Trophoblast cell (in vitro differentiated cells and primary cell): Measurements from ENCODE around the gene PALM2AKAP2.

Experiments used
- DNase-seq, 2 donors: peaks; one replicate each; pipeline ENCODE4 v3.0.0-alpha.2; 2016
- H2AFZ ChIP-seq: 2 replicates; pipeline ENCODE4 v1.6.1; 2013; ENCODE audit warnings: low read length, moderate library complexity, mild to moderate bottlenecking; ENCODE audit not compliant: insufficient read depth, poor library complexity
- H2AK5ac ChIP-seq: 2 replicates; pipeline ENCODE4 v1.6.1; 2013; ENCODE audit warnings: mild to moderate bottlenecking, low read length
- H2BK120ac ChIP-seq: 2 replicates; pipeline ENCODE4 v1.6.1; 2013; ENCODE audit warnings: low read length, mild to moderate bottlenecking, moderate library complexity; ENCODE audit not compliant: insufficient read depth, poor library complexity
- H2BK12ac ChIP-seq: 2 replicates; pipeline ENCODE4 v1.6.1; 2013; ENCODE audit warnings: mild to moderate bottlenecking, low read length, moderate library complexity
- H2BK5ac ChIP-seq: 2 replicates; pipeline ENCODE4 v1.6.1; 2013; ENCODE audit warnings: low read length, low read depth, moderate library complexity, mild to moderate bottlenecking; ENCODE audit not compliant: poor library complexity
- H3K14ac ChIP-seq: 2 replicates; pipeline ENCODE4 v1.6.1; 2013; ENCODE audit warnings: mild to moderate bottlenecking, low read length
- H3K18ac ChIP-seq: 2 replicates; pipeline ENCODE4 v1.6.1; 2013; ENCODE audit warnings: mild to moderate bottlenecking, low read length
- H3K23ac ChIP-seq: 2 replicates; pipeline ENCODE4 v1.6.1; 2013; ENCODE audit warnings: low read length
- H3K27ac ChIP-seq: 2 replicates; pipeline ENCODE4 v1.5.1; 2013; ENCODE audit warnings: low read depth, mild to moderate bottlenecking, inconsistent platforms, low read length, moderate library complexity
- H3K27me3 ChIP-seq: 2 replicates; pipeline ENCODE4 v1.6.1; 2013; ENCODE audit warnings: inconsistent platforms, mild to moderate bottlenecking, low read length, moderate library complexity; ENCODE audit not compliant: insufficient read depth
- H3K36me3 ChIP-seq, 2 experiments: 1 replicate in 1 of 2; 2 replicates in 1 of 2; pipeline ENCODE4 v1.6.1; 2013; ENCODE audit warnings: low read length in 2 of 2, mild to moderate bottlenecking in 2 of 2, moderate library complexity in 1 of 2; ENCODE audit not compliant: insufficient read depth in 2 of 2, control insufficient read depth in 1 of 2
- H3K4ac ChIP-seq: 2 replicates; pipeline ENCODE4 v1.6.1; 2013; ENCODE audit warnings: low read depth, mild to moderate bottlenecking, low read length, moderate library complexity
- H3K4me1 ChIP-seq, 2 experiments: 1 replicate in 1 of 2; 2 replicates in 1 of 2; pipeline ENCODE4 v1.6.1; 2013; ENCODE audit warnings: low read length in 2 of 2, mild to moderate bottlenecking in 2 of 2, moderate library complexity in 1 of 2; ENCODE audit not compliant: insufficient read depth in 2 of 2, control insufficient read depth in 1 of 2
- H3K4me2 ChIP-seq: 2 replicates; pipeline ENCODE4 v1.6.1; 2013; ENCODE audit warnings: inconsistent platforms, mild to moderate bottlenecking, low read length, moderate library complexity
- H3K4me3 ChIP-seq: 2 replicates; pipeline ENCODE4 v1.5.1; 2013; ENCODE audit warnings: mild to moderate bottlenecking, low read depth, low read length, inconsistent platforms
- H3K79me1 ChIP-seq: one replicate; pipeline ENCODE4 v1.6.1; 2013; ENCODE audit warnings: low read length
- H3K79me2 ChIP-seq: 2 replicates; pipeline ENCODE4 v1.6.1; 2013; ENCODE audit warnings: low read length, mild to moderate bottlenecking; ENCODE audit not compliant: control insufficient read depth, insufficient read depth, poor library complexity
- H3K9ac ChIP-seq: 2 replicates; pipeline ENCODE4 v1.6.1; 2013; ENCODE audit warnings: mild to moderate bottlenecking, low read length
- H3K9me3 ChIP-seq: 2 replicates; pipeline ENCODE4 v1.6.1; 2013; ENCODE audit warnings: low read depth, mild to moderate bottlenecking, control low read depth, inconsistent platforms, low read length; ENCODE audit not compliant: insufficient read depth
- H4K12ac ChIP-seq: 2 replicates; pipeline ENCODE4 v1.6.1; 2013; ENCODE audit warnings: low read depth, mild to moderate bottlenecking, low read length, moderate library complexity
- H4K8ac ChIP-seq: 2 replicates; pipeline ENCODE4 v1.6.1; 2013; ENCODE audit warnings: low read depth, mild to moderate bottlenecking, low read length, moderate library complexity
- H4K91ac ChIP-seq: one replicate; pipeline ENCODE4 v1.6.1; 2013; ENCODE audit warnings: low read depth, mild to moderate bottlenecking, low read length, moderate library complexity
- WGBS: extraction: QIAGEN DNeasy Blood & Tissue Kit; methylation state at CpG from one replicate; pipeline ENCODE4 v1.1.7; 2013; ENCODE audit warnings: missing lambda C conversion rate; ENCODE audit not compliant: insufficient read length, insufficient coverage; ENCODE audit errors: extremely low coverage; 5-methylcytosine and 5-hydroxymethylcytosine counted together

PALM2AKAP2 gene

GRCh38 chr9:109805050-109805449 lies 25.1 kb downstream of the PALM2AKAP2 start:
- WGBS, result no CpG with 5 or more reads among the region's 2 CpGs
- Histone ChIP-seq H3K23ac (no peak overlapping the region), H2BK12ac (no peak overlapping the region), H3K4ac (no peak overlapping the region), H3K9me3 (no peaks in the 10 kb centered on the region), H2AK5ac (no peak overlapping the region), H3K36me3 (no peaks in the 10 kb centered on the region), H4K91ac (no peak overlapping the region), H3K79me2 (no peaks in the 10 kb centered on the region), H4K12ac (no peak overlapping the region), H3K18ac (no peak overlapping the region), H3K4me3 (no peak overlapping the region), H3K4me2 (no peak overlapping the region), H4K8ac (no peak overlapping the region), H3K4me1 (no peaks in the 10 kb centered on the region), H2AFZ (no peak overlapping the region), H3K27ac (no peak overlapping the region), H2BK5ac (no peak overlapping the region), H3K9ac (no peak overlapping the region), H3K79me1 (no peaks in the 10 kb centered on the region), H3K27me3 (no peaks in the 10 kb centered on the region), H3K14ac (no peak overlapping the region), H2BK120ac (no peak overlapping the region)
- no peak for DNase-seq

GRCh38 chr9:109806506-109807115 lies 26.6 kb downstream of the PALM2AKAP2 start:
- Histone ChIP-seq H4K8ac (no peak overlapping the region), H3K27ac (no peak overlapping the region)
- no CpG with 5 or more reads among the region's 2 CpGs for WGBS

DNA sequence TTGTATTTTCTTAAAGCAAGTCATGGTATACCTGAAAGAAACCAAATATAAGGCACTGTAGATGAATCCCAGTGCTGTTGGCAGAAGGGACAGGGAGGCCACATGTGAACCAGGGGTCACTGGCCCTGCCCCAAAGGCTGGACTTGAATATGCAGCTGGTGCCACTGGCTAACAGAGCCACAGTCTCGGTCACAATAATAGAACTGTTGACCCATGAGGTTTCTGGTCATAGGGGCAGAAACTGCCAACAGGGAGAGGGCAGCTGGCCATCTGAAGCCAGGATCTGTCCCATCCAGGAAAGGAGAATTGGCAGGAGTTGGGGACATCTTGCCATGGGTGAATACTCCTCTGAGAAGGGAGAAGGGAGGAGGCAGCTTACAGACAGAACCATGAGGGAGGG lies 31.9 kb downstream of the PALM2AKAP2 start:
- Histone ChIP-seq H2BK12ac (no peak overlapping the region), H3K9ac (no peak overlapping the region), H4K12ac (no peak overlapping the region), H3K36me3 (no peaks in the 10 kb centered on the region), H3K4me3 (no peak overlapping the region), H3K27ac (no peak overlapping the region), H2AK5ac (no peak overlapping the region), H3K9me3 (peaks cover 2% of the 10 kb centered on the region), H3K4me1 (peaks cover 0 to 3% of the 10 kb centered on the region in 2 experiments), H3K4ac (no peak overlapping the region), H2AFZ (no peak overlapping the region), H4K8ac (no peak overlapping the region), H3K14ac (no peak overlapping the region), H2BK5ac (no peak overlapping the region), H2BK120ac (no peak overlapping the region), H3K79me1 (no peaks in the 10 kb centered on the region), H3K4me2 (no peak overlapping the region), H3K23ac (no peak overlapping the region), H3K79me2 (no peaks in the 10 kb centered on the region), H3K27me3 (no peaks in the 10 kb centered on the region), H4K91ac (no peak overlapping the region), H3K18ac (no peak overlapping the region)
- no peak for DNase-seq
- WGBS, result no CpG with 5 or more reads among the region's 1 CpG

More at GRCh38 chr9:109806506-109807115, 26.6 kb downstream of the PALM2AKAP2 start:
- no peaks in the 10 kb centered on the region for H3K9me3 ChIP-seq
- H4K91ac ChIP-seq, result no peak overlapping the region
- no peak overlapping the region for H3K23ac ChIP-seq
- H3K14ac ChIP-seq, result no peak overlapping the region
- H3K27me3 ChIP-seq, result no peaks in the 10 kb centered on the region
- no peak overlapping the region for H3K4me3 ChIP-seq
- no peak overlapping the region for H3K9ac ChIP-seq
- no peak overlapping the region for H2BK5ac ChIP-seq
- no peak overlapping the region for H3K4ac ChIP-seq
- no peak for DNase-seq
- H3K4me2 ChIP-seq, result no peak overlapping the region
- no peak overlapping the region for H3K18ac ChIP-seq
- no peak overlapping the region for H2BK120ac ChIP-seq
- no peak overlapping the region for H4K12ac ChIP-seq
- no peaks in the 10 kb centered on the region for H3K79me2 ChIP-seq
- H2AFZ ChIP-seq, result no peak overlapping the region
- no peak overlapping the region for H2AK5ac ChIP-seq
- H3K36me3 ChIP-seq, result no peaks in the 10 kb centered on the region
- no peaks in the 10 kb centered on the region for H3K4me1 ChIP-seq
- no peaks in the 10 kb centered on the region for H3K79me1 ChIP-seq
- H2BK12ac ChIP-seq, result no peak overlapping the region

DNA sequence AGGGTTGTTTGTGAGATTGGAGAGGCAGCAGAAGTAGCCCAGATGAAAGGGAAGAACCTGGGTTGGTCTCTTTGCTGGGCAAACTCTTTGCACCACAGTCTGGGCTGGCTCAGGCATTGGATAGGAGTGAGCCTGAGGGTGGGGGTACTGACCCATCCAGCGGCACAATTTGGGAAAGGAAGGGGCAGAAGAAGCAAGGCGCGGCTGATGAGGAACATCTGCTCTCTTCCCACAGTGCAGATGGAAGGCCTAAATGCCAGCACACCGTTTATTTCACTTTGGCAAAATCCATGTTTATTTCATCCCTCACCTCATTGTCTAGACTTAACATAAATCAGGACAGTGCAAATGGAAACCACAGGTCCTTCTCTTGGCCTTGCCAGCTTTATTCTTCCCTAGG lies 32.3 kb downstream of the PALM2AKAP2 start:
- Histone ChIP-seq H3K9ac (no peak overlapping the region), H3K4me3 (no peak overlapping the region), H2AFZ (no peak overlapping the region), H3K27ac (no peak overlapping the region), H3K4ac (no peak overlapping the region), H3K9me3 (peaks cover 2% of the 10 kb centered on the region), H3K27me3 (no peaks in the 10 kb centered on the region), H3K14ac (no peak overlapping the region), H3K4me2 (no peak overlapping the region), H2BK5ac (no peak overlapping the region), H3K79me1 (no peaks in the 10 kb centered on the region), H3K18ac (no peak overlapping the region), H4K91ac (no peak overlapping the region), H3K36me3 (no peaks in the 10 kb centered on the region), H3K4me1 (peaks cover 2 to 3% of the 10 kb centered on the region in 2 experiments), H3K79me2 (no peaks in the 10 kb centered on the region), H3K23ac (no peak overlapping the region), H2BK12ac (no peak overlapping the region), H4K12ac (no peak overlapping the region), H2AK5ac (no peak overlapping the region), H2BK120ac (no peak overlapping the region), H4K8ac (no peak overlapping the region)
- DNase-seq, result no peak
- no CpG with 5 or more reads among the region's 4 CpGs for WGBS
